H9 (cell line): ENCODE measurements around the gene TSTD1. TPM values are rescaled to one million over a fixed set of nuclear protein-coding genes. Genes with fewer than 3 reads are reported as not detected.
A peak's percentile ranks its signal among the peaks of the same experiment; 100 is the strongest.

ENCODE experiments used
- DNase-seq: peaks from one replicate; pipeline ENCODE4 v3.0.0-alpha.2; 2017
- H2AFZ ChIP-seq: one replicate; pipeline ENCODE4 v1.6.1; 2013; ENCODE audit warnings: mild to moderate bottlenecking, low read length, control low read depth, moderate library complexity
- H2AK5ac ChIP-seq: 2 replicates; pipeline ENCODE4 v1.6.1; 2013; ENCODE audit warnings: low read length, control low read depth, mixed read lengths; ENCODE audit not compliant: insufficient read length
- H2BK120ac ChIP-seq: one replicate; pipeline ENCODE4 v1.6.1; 2013; ENCODE audit warnings: low read depth, mild to moderate bottlenecking, low read length, control low read depth, inconsistent platforms; ENCODE audit not compliant: poor library complexity, severe bottlenecking
- H2BK12ac ChIP-seq: 2 replicates; pipeline ENCODE4 v1.6.1; 2013; ENCODE audit warnings: low read length, control low read depth, mixed read lengths, low read depth; ENCODE audit not compliant: insufficient read length
- H2BK15ac ChIP-seq: 2 replicates; pipeline ENCODE4 v1.6.1; 2013; ENCODE audit warnings: low read depth, low read length, control low read depth
- H2BK20ac ChIP-seq: one replicate; pipeline ENCODE4 v1.6.1; 2013; ENCODE audit warnings: low read depth, mild to moderate bottlenecking, low read length, control low read depth, inconsistent platforms; ENCODE audit not compliant: poor library complexity, severe bottlenecking
- H2BK5ac ChIP-seq: 2 replicates; pipeline ENCODE4 v1.6.1; 2013; ENCODE audit warnings: low read length, control low read depth, mixed read lengths; ENCODE audit not compliant: insufficient read length
- H3K14ac ChIP-seq: 2 replicates; pipeline ENCODE4 v1.6.1; 2013; ENCODE audit warnings: low read length, control low read depth; ENCODE audit not compliant: insufficient read depth
- H3K18ac ChIP-seq: 2 replicates; pipeline ENCODE4 v1.6.1; 2013; ENCODE audit warnings: low read depth, mild to moderate bottlenecking, mixed read lengths, low read length, control low read depth; ENCODE audit not compliant: insufficient read length
- H3K23ac ChIP-seq: 2 replicates; pipeline ENCODE4 v1.6.1; 2013; ENCODE audit warnings: low read length, control low read depth, mixed read lengths, low read depth; ENCODE audit not compliant: insufficient read length
- H3K23me2 ChIP-seq: 2 replicates; pipeline ENCODE4 v1.6.1; 2013; ENCODE audit warnings: low read depth, mild to moderate bottlenecking, mixed read lengths, low read length, control low read depth; ENCODE audit not compliant: insufficient read length, poor library complexity, severe bottlenecking
- H3K27ac ChIP-seq: 2 replicates; pipeline ENCODE4 v1.5.1; 2013; ENCODE audit warnings: low read length, control low read depth, mixed read lengths, low read depth; ENCODE audit not compliant: insufficient read length
- H3K27me3 ChIP-seq: 2 replicates; pipeline ENCODE4 v1.6.1; 2013; ENCODE audit warnings: low read length, control low read depth, inconsistent platforms; ENCODE audit not compliant: insufficient read depth
- H3K4ac ChIP-seq: 2 replicates; pipeline ENCODE4 v1.6.1; 2013; ENCODE audit warnings: low read depth, mild to moderate bottlenecking, control low read depth, inconsistent platforms, low read length, moderate library complexity
- H3K4me1 ChIP-seq: 2 replicates; pipeline ENCODE4 v1.6.1; 2013; ENCODE audit warnings: low read length, control low read depth, inconsistent platforms; ENCODE audit not compliant: insufficient read depth
- H3K4me2 ChIP-seq: 2 replicates; pipeline ENCODE4 v1.6.1; 2013; ENCODE audit warnings: low read length, control low read depth, mixed read lengths; ENCODE audit not compliant: insufficient read length, insufficient read depth
- H3K56ac ChIP-seq: 2 replicates; pipeline ENCODE4 v1.6.1; 2013; ENCODE audit warnings: low read depth, mild to moderate bottlenecking, mixed read lengths, low read length, control low read depth; ENCODE audit not compliant: insufficient read length
- H3K79me1 ChIP-seq: 2 replicates; pipeline ENCODE4 v1.6.1; 2013; ENCODE audit warnings: low read depth, mild to moderate bottlenecking, moderate library complexity, low read length, control low read depth, inconsistent platforms; ENCODE audit not compliant: insufficient read depth, poor library complexity, severe bottlenecking
- H3K79me2 ChIP-seq: 2 replicates; pipeline ENCODE4 v1.6.1; 2013; ENCODE audit warnings: low read length, control low read depth, inconsistent platforms; ENCODE audit not compliant: insufficient read depth
- H3K9ac ChIP-seq: 2 replicates; pipeline ENCODE4 v1.6.1; 2013; ENCODE audit warnings: low read length, control low read depth, mixed read lengths; ENCODE audit not compliant: insufficient read length; ENCODE audit errors: extremely low read depth
- H3K9me3 ChIP-seq: one replicate; pipeline ENCODE4 v1.6.1; 2013; ENCODE audit warnings: low read depth, low read length, inconsistent platforms; ENCODE audit not compliant: control insufficient read depth
- H3T11ph ChIP-seq: one replicate; pipeline ENCODE4 v1.6.1; 2013; ENCODE audit warnings: mild to moderate bottlenecking, low read length, control low read depth, inconsistent platforms
- H4K20me1 ChIP-seq: one replicate; pipeline ENCODE4 v1.6.1; 2013; ENCODE audit not compliant: control insufficient read depth, insufficient read length, insufficient read depth
- H4K5ac ChIP-seq: 2 replicates; pipeline ENCODE4 v1.6.1; 2013; ENCODE audit warnings: low read depth, mild to moderate bottlenecking, mixed read lengths, low read length, control low read depth; ENCODE audit not compliant: insufficient read length
- H4K8ac ChIP-seq: replicated peaks from 2 replicates; pipeline ENCODE4 v1.6.1; 2013; ENCODE audit warnings: low read length, control low read depth, mixed read lengths, low read depth; ENCODE audit not compliant: insufficient read length
- H4K91ac ChIP-seq: 2 replicates; pipeline ENCODE4 v1.6.1; 2013; ENCODE audit warnings: low read depth, mild to moderate bottlenecking, moderate library complexity, mixed read lengths, low read length, control low read depth; ENCODE audit not compliant: insufficient read length
- H3K27ac Mint-ChIP-seq, 3 experiments: 2 replicates in 2 of 3; 3 replicates in 1 of 3; pipeline ENCODE4 v1.8.0; 2020 to 2021; ENCODE audit warnings: mixed read lengths in 3 of 3, mild to moderate bottlenecking in 1 of 3, moderate library complexity in 1 of 3
- H3K27me3 Mint-ChIP-seq: 2 replicates; pipeline ENCODE4 v1.8.0; 2021; ENCODE audit warnings: low read depth, mild to moderate bottlenecking, moderate library complexity, mixed read lengths
- H3K36me3 Mint-ChIP-seq, 3 experiments: 2 replicates in 2 of 3; 3 replicates in 1 of 3; pipeline ENCODE4 v1.8.0; 2020 to 2021; ENCODE audit warnings: low read depth in 3 of 3, mixed read lengths in 3 of 3; ENCODE audit not compliant: insufficient read depth in 1 of 3
- H3K4me1 Mint-ChIP-seq, 2 experiments: 2 replicates each; pipeline ENCODE4 v1.8.0; 2020; ENCODE audit warnings: mixed read lengths in 2 of 2
- H3K4me3 Mint-ChIP-seq, 2 experiments: 2 replicates in 1 of 2; 3 replicates in 1 of 2; pipeline ENCODE4 v1.8.0; 2020 to 2021; ENCODE audit warnings: mild to moderate bottlenecking in 2 of 2, mixed read lengths in 2 of 2, moderate library complexity in 1 of 2
- H3K9me3 Mint-ChIP-seq, 2 experiments: 2 replicates in 1 of 2; 3 replicates in 1 of 2; pipeline ENCODE4 v1.8.0; 2020; ENCODE audit warnings: mild to moderate bottlenecking in 2 of 2, mixed read lengths in 2 of 2, moderate library complexity in 1 of 2
- WGBS: extraction: QIAGEN DNeasy Blood & Tissue Kit; methylation state at CpG from one replicate; pipeline ENCODE4 v1.1.7; 2013; ENCODE audit warnings: missing lambda C conversion rate, low lambda C conversion rate, mixed read lengths; ENCODE audit not compliant: insufficient read length; ENCODE audit errors: extremely low coverage; 5-methylcytosine and 5-hydroxymethylcytosine counted together
- total RNA-seq: library from RNA; stranded (reverse); gene quantifications from 2 replicates; pipeline ENCODE4 v1.2.1, GENCODE V29; 2021
- TF ChIP-seq, protein P1 (sequence below): fragments of 200-600 bp; sonication (generic); conservative IDR thresholded peaks from 3 replicates; pipeline ENCODE4 v1.8.0; 2021; ENCODE audit warnings: antibody characterized with exemption, mild to moderate bottlenecking

TSTD1 gene
- total RNA-seq, 1 experiment from 2014 or later: 73.7 TPM

DNA sequence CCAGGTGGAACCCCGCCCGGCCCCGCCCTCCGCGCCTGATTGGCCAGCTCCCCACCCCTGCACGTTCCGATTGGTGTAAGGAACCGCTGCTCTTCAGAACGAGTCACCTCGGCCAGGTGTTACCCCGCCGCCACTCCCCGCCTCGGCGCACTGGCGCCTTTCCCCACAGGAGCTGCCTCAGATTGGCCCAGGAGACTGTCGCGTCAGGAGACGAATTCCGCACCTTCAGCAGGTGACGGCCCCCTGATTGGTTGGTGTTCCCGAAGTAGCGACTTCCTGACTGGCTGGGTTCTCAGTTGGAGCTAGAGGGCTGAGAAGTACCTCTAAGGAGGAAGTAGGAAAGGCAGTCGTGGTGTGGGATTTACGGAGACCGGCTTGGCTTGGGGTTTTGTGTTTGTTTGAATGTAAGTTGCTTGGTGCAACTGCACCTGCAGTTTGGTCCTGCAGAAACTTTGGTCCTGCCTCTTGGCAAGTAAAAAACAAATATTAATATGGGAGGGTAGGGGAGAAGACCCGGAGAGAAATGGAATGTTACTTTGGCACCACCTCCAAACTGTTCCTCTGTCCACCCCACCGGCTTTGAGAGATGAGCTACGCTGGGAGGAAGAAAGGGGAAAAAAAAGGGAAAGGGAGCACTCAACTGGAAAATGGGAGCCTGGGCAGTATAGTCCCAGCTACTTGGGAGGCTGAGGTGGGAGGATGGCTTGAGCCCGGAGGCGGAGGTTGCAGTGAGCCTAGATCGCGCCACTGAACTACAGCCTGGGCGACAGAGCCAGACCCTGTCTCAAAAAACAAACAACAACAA, 17.4 kb downstream of the TSTD1 start:
- H3K9me3 Mint-ChIP-seq: no peaks in the 10 kb centered on the region; a peak in 1 of 5 replicates
- Histone ChIP-seq H3K4me2 (peak overlapping the region; percentile 89), H3K27ac (peak overlapping the region; percentile 84), H2BK5ac (no peak overlapping the region), H3K9me3 (no peaks in the 10 kb centered on the region), H4K91ac (no peak overlapping the region), H3K4me1 (peaks cover 13% of the 10 kb centered on the region), H3T11ph (no peak overlapping the region), H2AFZ (no peak overlapping the region), H2BK20ac (no peak overlapping the region), H3K14ac (no peak overlapping the region; the same call in 1 of the 2 replicates), H3K18ac (no peak overlapping the region), H3K9ac (peak overlapping the region; percentile 48), H2BK12ac (no peak overlapping the region), H3K79me1 (no peaks in the 10 kb centered on the region), H4K20me1 (no peaks in the 10 kb centered on the region), H2BK15ac (no peak overlapping the region), H4K8ac (no peak overlapping the region), H3K79me2 (peaks cover 34% of the 10 kb centered on the region), H3K27me3 (no peaks in the 10 kb centered on the region), H3K56ac (no peak overlapping the region), H3K4ac (no peak overlapping the region), H3K23ac (no peak overlapping the region), H3K23me2 (peaks cover 8% of the 10 kb centered on the region), H2BK120ac (no peak overlapping the region), H4K5ac (no peak overlapping the region), H2AK5ac (no peak overlapping the region)
- no peaks in the 10 kb centered on the region for H3K27me3 Mint-ChIP-seq
- peak; percentile 100 for DNase-seq
- peaks cover 48 to 57% of the 10 kb centered on the region in 2 experiments for H3K4me1 Mint-ChIP-seq
- TF ChIP-seq, protein P1, sequence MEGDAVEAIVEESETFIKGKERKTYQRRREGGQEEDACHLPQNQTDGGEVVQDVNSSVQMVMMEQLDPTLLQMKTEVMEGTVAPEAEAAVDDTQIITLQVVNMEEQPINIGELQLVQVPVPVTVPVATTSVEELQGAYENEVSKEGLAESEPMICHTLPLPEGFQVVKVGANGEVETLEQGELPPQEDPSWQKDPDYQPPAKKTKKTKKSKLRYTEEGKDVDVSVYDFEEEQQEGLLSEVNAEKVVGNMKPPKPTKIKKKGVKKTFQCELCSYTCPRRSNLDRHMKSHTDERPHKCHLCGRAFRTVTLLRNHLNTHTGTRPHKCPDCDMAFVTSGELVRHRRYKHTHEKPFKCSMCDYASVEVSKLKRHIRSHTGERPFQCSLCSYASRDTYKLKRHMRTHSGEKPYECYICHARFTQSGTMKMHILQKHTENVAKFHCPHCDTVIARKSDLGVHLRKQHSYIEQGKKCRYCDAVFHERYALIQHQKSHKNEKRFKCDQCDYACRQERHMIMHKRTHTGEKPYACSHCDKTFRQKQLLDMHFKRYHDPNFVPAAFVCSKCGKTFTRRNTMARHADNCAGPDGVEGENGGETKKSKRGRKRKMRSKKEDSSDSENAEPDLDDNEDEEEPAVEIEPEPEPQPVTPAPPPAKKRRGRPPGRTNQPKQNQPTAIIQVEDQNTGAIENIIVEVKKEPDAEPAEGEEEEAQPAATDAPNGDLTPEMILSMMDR: no peak
- H3K27ac Mint-ChIP-seq: peak overlapping the region; percentile 98 to 100 (median 99)
- WGBS: no CpG with 5 or more reads among the region's 34 CpGs
- peak overlapping the region; percentile 87 to 96 for H3K4me3 Mint-ChIP-seq
- peaks cover 5 to 11% (median 8%) of the 10 kb centered on the region in 3 experiments; a peak in 4 of 7 replicates for H3K36me3 Mint-ChIP-seq
